ENCODE results near the gene TAF5L. TPM values are rescaled to one million over a fixed set of nuclear protein-coding genes. Genes with fewer than 3 reads are reported as not detected.

The TAF5L gene
- 10 to 100 TPM; 18.9 to 21.7 TPM for total RNA-seq

DNA sequence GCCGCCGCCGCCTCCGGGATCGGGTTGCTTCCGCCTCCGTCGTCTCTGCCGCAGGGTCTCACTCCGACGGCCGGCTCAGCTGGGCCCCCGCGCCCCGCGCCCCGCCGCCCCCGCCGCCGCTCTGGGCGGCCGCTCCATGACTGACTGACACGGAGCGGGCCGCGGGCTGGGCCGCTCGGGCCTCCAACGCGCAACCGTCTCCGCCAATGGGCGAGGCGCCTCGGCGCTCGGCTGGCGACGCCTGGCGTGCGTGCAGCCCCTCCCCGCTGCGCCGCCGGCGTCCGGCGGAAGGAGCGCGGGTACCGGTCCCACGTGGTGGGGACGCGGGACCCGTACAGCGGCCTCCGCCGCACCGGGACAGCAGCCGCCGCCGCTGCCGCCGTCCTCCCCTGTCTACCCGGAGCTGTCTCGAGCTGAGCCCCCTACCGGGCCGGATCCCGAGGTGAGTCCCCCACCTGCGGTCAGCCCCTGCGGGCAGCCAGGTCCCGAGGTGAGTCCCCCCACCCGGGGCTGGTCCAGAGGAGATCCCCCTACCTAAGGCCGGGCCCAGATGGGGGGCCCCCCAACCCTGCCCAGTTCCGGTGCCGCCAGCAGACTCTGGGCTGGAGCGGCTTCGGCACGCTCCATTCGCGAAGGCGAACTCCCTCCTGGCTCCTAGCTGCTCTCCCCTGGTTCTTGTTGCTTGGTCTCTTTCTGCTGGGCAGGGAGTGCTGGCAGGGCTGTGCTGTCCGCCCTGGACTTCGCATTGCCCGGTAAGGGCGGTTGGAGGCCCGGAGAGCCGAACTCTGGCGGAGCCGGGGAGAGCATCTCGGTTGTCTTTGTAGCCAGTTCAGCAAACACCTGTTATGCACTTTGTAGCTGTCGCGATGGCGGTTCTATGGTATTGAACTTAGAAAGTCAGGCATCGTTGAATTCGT is at the start of gene TAF5L, which contains the start of gene URB2:
Gene TAF5L, minus strand, starts transcription at position 208 of the 917 bp plus-strand sequence. CDS start 11,640 bp downstream, outside the sequence.
Gene URB2, plus strand, starts transcription at position 333 of the 917 bp plus-strand sequence. CDS start 1,387 bp downstream, outside the sequence.
- Mint-ChIP-seq H3K9me3 (no peaks in the 10 kb centered on the region), H3K4me1 (ENCODE audit: low read depth) (peaks cover 71% of the 10 kb centered on the region), H3K27me3 (ENCODE audit: low read depth) (no peaks in the 10 kb centered on the region), H3K36me3 (ENCODE audit: insufficient read depth in 2 of 2) (peaks cover 4 to 6% of the 10 kb centered on the region in 2 donors), H3K4me3 (peak within 1 kb of the TSS; percentile 99), H3K27ac (peak within 1 kb of the TSS; percentile 98)
- ATAC-seq (replicated peaks in 1 of 2) (peak; percentile 93 to 94), DNase-seq (peak; percentile 91 to 92)

DNA sequence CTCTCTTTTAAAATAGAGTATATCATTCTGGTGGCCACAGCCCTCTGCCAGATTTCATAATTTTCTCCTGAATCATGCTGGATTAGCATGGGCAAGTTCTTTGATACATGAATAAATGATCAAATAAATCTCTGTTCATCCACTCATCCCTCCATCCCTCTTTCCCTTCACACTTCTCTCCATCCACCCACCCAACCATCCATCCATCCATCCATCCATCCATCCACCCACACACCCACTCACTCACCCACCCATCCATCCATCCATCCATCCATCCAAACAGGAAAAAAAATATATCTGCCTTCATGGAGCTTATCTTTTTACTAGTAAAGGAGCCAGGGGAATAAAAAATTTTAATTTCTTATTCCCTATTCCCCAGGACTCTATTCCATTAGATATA is 49.5 kb upstream of the TAF5L start:
- Mint-ChIP-seq H3K27me3 (ENCODE audit: low read depth) (no peaks in the 10 kb centered on the region), H3K36me3 (ENCODE audit: insufficient read depth in 2 of 2) (peaks cover 0 to 1% of the 10 kb centered on the region in 2 donors), H3K27ac (no peak overlapping the region), H3K4me3 (no peak overlapping the region), H3K4me1 (ENCODE audit: low read depth) (peaks cover 36% of the 10 kb centered on the region), H3K9me3 (peaks cover 0 to 3% of the 10 kb centered on the region in 2 donors)
- DNase-seq (no peak), ATAC-seq (replicated peaks in 1 of 2) (no peak)

DNA sequence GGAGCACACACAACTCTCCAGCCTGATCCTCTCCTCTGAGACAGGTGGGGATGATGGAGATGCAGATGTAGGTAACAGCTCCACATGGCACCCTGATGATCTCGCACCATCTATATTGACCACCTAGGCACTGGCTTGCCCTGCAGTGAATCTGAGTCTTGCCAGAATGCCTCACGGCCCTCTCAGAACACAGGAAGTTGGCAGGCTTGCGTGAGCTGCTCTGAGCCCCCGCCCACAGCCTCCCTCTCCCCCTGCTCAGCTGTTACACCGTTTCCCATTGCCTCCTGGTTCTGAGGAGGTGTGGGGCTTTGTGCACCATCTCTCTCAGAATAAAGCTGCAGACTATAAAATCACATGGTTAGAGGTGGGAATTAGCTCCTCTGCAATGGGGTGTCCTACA is 48.1 kb upstream of the TAF5L start:
- Mint-ChIP-seq H3K27ac (no peak overlapping the region), H3K4me3 (no peak overlapping the region), H3K36me3 (ENCODE audit: insufficient read depth in 2 of 2) (peaks cover 0 to 1% of the 10 kb centered on the region in 2 donors), H3K27me3 (ENCODE audit: low read depth) (no peaks in the 10 kb centered on the region), H3K9me3 (peaks cover 0 to 3% of the 10 kb centered on the region in 2 donors), H3K4me1 (ENCODE audit: low read depth) (peaks cover 36% of the 10 kb centered on the region)
- ATAC-seq (replicated peaks in 1 of 2) (peak; percentile 55 to 64), DNase-seq (peak in 1 of 2 donors; percentile 26)

DNA sequence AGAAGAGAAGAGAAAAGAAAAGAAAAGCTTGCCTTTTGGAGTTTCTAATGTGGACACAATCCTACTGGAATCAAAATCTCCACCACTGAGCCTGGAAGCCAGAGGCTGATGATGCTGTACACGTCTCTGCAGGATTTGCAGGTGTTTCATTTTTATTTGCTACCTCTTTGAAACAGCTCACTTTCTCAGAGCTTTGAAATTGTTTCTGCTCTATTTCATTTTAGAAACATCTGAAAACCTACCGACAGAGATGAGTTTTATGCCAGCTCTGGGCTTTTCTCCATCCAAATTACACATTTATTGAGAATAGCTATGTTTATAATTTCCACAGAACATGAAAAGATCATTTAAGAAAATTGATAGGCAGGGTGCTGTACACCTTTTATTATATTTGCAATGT is 46.3 kb upstream of the TAF5L start:
- DNase-seq (no peak), ATAC-seq (replicated peaks in 1 of 2) (no peak)
- Mint-ChIP-seq H3K9me3 (peaks cover 0 to 3% of the 10 kb centered on the region in 2 donors), H3K27ac (no peak overlapping the region), H3K36me3 (ENCODE audit: insufficient read depth in 2 of 2) (peaks cover 3 to 9% of the 10 kb centered on the region in 2 donors), H3K4me3 (no peak overlapping the region), H3K4me1 (ENCODE audit: low read depth) (peaks cover 36% of the 10 kb centered on the region), H3K27me3 (ENCODE audit: low read depth) (no peaks in the 10 kb centered on the region)

DNA sequence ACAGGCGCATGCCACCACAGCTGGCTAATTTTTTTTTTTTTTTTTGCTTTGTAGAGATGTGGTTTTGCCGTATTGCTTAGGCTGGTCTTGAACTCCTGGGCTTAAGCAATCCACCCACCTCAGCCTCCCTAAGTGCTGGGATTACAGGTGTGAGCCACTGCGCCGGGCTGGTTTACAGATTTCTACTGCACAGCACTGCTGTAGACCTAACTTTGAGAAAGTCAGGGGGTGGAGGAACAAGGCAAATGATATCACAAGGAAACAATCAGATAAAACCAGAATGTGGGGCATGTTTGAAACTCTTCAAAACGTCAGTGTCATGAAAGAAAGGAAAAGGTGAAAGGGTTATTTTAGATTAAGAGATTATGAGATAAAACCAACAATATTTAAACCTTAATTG is 45.4 kb upstream of the TAF5L start:
- DNase-seq (no peak), ATAC-seq (replicated peaks in 1 of 2) (peak; percentile 39 to 60)
- Mint-ChIP-seq H3K9me3 (peaks cover 0 to 3% of the 10 kb centered on the region in 2 donors), H3K27ac (no peak overlapping the region), H3K4me3 (no peak overlapping the region), H3K36me3 (ENCODE audit: insufficient read depth in 2 of 2) (peaks cover 4 to 11% of the 10 kb centered on the region in 2 donors), H3K4me1 (ENCODE audit: low read depth) (peaks cover 36% of the 10 kb centered on the region), H3K27me3 (ENCODE audit: low read depth) (no peaks in the 10 kb centered on the region)

GRCh38 chr1:229669333-229669732 is 43.4 kb upstream of the TAF5L start:
- Mint-ChIP-seq H3K36me3 (ENCODE audit: insufficient read depth in 2 of 2) (peaks cover 4 to 9% of the 10 kb centered on the region in 2 donors), H3K27me3 (ENCODE audit: low read depth) (no peaks in the 10 kb centered on the region), H3K27ac (no peak overlapping the region), H3K9me3 (peaks cover 0 to 3% of the 10 kb centered on the region in 2 donors), H3K4me1 (ENCODE audit: low read depth) (peaks cover 35% of the 10 kb centered on the region), H3K4me3 (no peak overlapping the region)
- ATAC-seq (replicated peaks in 1 of 2) (no peak), DNase-seq (no peak)

- H3K36me3 Mint-ChIP-seq (ENCODE audit: insufficient read depth in 2 of 2), result peaks cover 4 to 9% of the 10 kb centered on the region in 2 donors
- no peaks in the 10 kb centered on the region for H3K27me3 Mint-ChIP-seq (ENCODE audit: low read depth)
- no peak overlapping the region for H3K27ac Mint-ChIP-seq
- H3K4me3 Mint-ChIP-seq, result no peak overlapping the region
- peaks cover 10% of the 10 kb centered on the region for H3K4me1 Mint-ChIP-seq (ENCODE audit: low read depth)
- DNase-seq (no peak), ATAC-seq (replicated peaks in 1 of 2) (no peak)
- H3K9me3 Mint-ChIP-seq, result no peaks in the 10 kb centered on the region
Measured at GRCh38 chr1:229666585-229666984, 40.7 kb upstream of the TAF5L start.

- ATAC-seq (replicated peaks in 1 of 2) (no peak), DNase-seq (no peak)
- H3K4me3 Mint-ChIP-seq, result no peak overlapping the region
- H3K36me3 Mint-ChIP-seq (ENCODE audit: insufficient read depth in 2 of 2), result peaks cover 6 to 13% of the 10 kb centered on the region in 2 donors
- peaks cover 10% of the 10 kb centered on the region for H3K4me1 Mint-ChIP-seq (ENCODE audit: low read depth)
- H3K9me3 Mint-ChIP-seq, result no peaks in the 10 kb centered on the region
- no peak overlapping the region for H3K27ac Mint-ChIP-seq
- H3K27me3 Mint-ChIP-seq (ENCODE audit: low read depth), result no peaks in the 10 kb centered on the region
Measured at GRCh38 chr1:229665912-229666558, 40.1 kb upstream of the TAF5L start.

GRCh38 chr1:229664133-229664689 is 38.3 kb upstream of the TAF5L start:
- H3K4me1 Mint-ChIP-seq (ENCODE audit: low read depth), result peaks cover 12% of the 10 kb centered on the region
- peak; percentile 93 for DNase-seq
- peak; percentile 97 for ATAC-seq (replicated peaks in 1 of 2)
- peaks cover 6 to 17% of the 10 kb centered on the region in 2 donors for H3K36me3 Mint-ChIP-seq (ENCODE audit: insufficient read depth in 2 of 2)
- H3K27me3 Mint-ChIP-seq (ENCODE audit: low read depth), result no peaks in the 10 kb centered on the region
- no peak overlapping the region for H3K27ac Mint-ChIP-seq
- no peaks in the 10 kb centered on the region for H3K9me3 Mint-ChIP-seq
- no peak overlapping the region for H3K4me3 Mint-ChIP-seq

GRCh38 chr1:229661897-229662296 is 36.0 kb upstream of the TAF5L start:
- Mint-ChIP-seq H3K9me3 (no peaks in the 10 kb centered on the region), H3K36me3 (ENCODE audit: insufficient read depth in 2 of 2) (peaks cover 2 to 7% of the 10 kb centered on the region in 2 donors)

GRCh38 chr1:229661022-229661877 is 35.3 kb upstream of the TAF5L start:
- DNase-seq, result peak; percentile 72 to 78
- Mint-ChIP-seq H3K36me3 (ENCODE audit: insufficient read depth in 2 of 2) (peaks cover 2 to 7% of the 10 kb centered on the region in 2 donors), H3K4me1 (ENCODE audit: low read depth) (peaks cover 32% of the 10 kb centered on the region), H3K4me3 (no peak overlapping the region), H3K9me3 (no peaks in the 10 kb centered on the region), H3K27me3 (ENCODE audit: low read depth) (no peaks in the 10 kb centered on the region), H3K27ac (no peak overlapping the region)
- ATAC-seq (replicated peaks in 1 of 2), result peak; percentile 35 to 46

More at GRCh38 chr1:229661897-229662296, 36.0 kb upstream of the TAF5L start:
- peaks cover 29% of the 10 kb centered on the region for H3K4me1 Mint-ChIP-seq (ENCODE audit: low read depth)
- no peaks in the 10 kb centered on the region for H3K27me3 Mint-ChIP-seq (ENCODE audit: low read depth)
- DNase-seq (no peak), ATAC-seq (replicated peaks in 1 of 2) (no peak)
- H3K4me3 Mint-ChIP-seq, result no peak overlapping the region
- H3K27ac Mint-ChIP-seq, result no peak overlapping the region

All from activated T-cell treated with anti-CD3 and anti-CD28 coated beads, Interleukin-2, amount 50 U/mL, for 72 hours (primary cell).